Subcutaneous abdominal adipose tissue (tissue), 5 donors: ENCODE data around the gene PFAS.

Source experiments
- H3K27ac ChIP-seq: one replicate; pipeline ENCODE4 v1.7.0; 2013; ENCODE audit warnings: low read depth, mild to moderate bottlenecking, inconsistent platforms, low read length, moderate library complexity
- H3K27me3 ChIP-seq, 5 donors: one replicate each; pipeline ENCODE4 v1.7.0; 2013; ENCODE audit warnings: low read length in 5 of 5, inconsistent platforms in 1 of 5; ENCODE audit not compliant: control insufficient read depth in 5 of 5, insufficient read depth in 4 of 5
- H3K36me3 ChIP-seq, 5 donors: one replicate each; pipeline ENCODE4 v1.7.0; 2013; ENCODE audit warnings: low read length in 5 of 5; ENCODE audit not compliant: control insufficient read depth in 5 of 5, insufficient read depth in 5 of 5
- H3K4me1 ChIP-seq, 5 donors: one replicate each; pipeline ENCODE4 v1.7.0; 2013; ENCODE audit warnings: low read length in 5 of 5, mild to moderate bottlenecking in 3 of 5, moderate library complexity in 1 of 5; ENCODE audit not compliant: control insufficient read depth in 5 of 5, insufficient read depth in 5 of 5
- H3K4me3 ChIP-seq, 5 donors: one replicate each; pipeline ENCODE4 v1.7.0; 2013; ENCODE audit warnings: low read length in 5 of 5, low read depth in 1 of 5
- H3K9ac ChIP-seq, 5 donors: one replicate each; pipeline ENCODE4 v1.7.0; 2013; ENCODE audit warnings: low read length in 5 of 5, mild to moderate bottlenecking in 4 of 5, moderate library complexity in 3 of 5
- H3K9me3 ChIP-seq, 5 donors: one replicate each; pipeline ENCODE4 v1.7.0; 2013; ENCODE audit warnings: low read length in 5 of 5; ENCODE audit not compliant: control insufficient read depth in 5 of 5
- donor health status: healthy.
- donor health status: healthy.
- donor health status: healthy.
- donor health status: healthy.
- donor health status: healthy.

The PFAS gene

DNA sequence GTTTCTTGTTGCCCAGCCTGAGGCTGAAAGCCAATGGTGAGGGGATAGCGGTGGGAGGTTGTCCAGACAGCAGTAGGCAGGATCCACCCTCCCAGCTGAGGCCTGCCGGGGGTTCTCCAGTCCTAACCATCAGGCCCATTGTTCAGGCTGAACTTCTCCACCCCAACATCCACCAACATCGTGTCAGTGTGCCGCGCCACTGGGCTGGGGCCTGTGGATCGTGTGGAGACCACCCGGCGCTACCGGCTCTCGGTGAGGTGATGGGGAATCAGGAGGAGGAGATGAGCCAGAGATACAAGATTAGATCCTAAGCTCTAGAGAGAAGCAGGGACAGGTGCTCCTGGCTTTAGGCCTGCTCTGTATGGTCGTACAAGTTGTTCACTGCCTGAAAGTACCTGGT is 5.8 kb downstream of the PFAS start:
- Histone ChIP-seq H3K27me3 (no peaks in the 10 kb centered on the region), H3K9me3 (no peaks in the 10 kb centered on the region), H3K36me3 (peaks cover 2 to 48% (median 39%) of the 10 kb centered on the region in 5 donors), H3K9ac (no peak overlapping the region), H3K27ac (no peak overlapping the region), H3K4me3 (no peak overlapping the region), H3K4me1 (peaks cover 0 to 3% (median 2%) of the 10 kb centered on the region in 5 donors)

DNA sequence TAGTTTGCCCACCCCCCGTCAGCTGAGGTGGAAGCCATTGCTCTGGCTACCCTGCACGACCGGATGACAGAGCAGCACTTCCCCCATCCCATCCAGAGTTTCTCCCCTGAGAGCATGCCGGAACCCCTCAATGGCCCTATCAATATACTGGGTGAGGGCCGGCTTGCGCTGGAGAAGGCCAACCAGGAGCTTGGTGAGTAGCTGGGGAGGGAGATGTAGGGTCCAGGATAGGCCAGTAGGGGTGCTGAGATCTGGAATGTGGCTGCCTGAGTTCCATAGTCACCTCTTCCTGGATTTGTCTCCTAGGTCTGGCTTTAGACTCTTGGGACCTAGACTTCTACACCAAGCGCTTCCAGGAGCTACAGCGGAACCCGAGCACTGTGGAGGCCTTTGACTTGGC is 6.4 kb downstream of the PFAS start:
- Histone ChIP-seq H3K4me3 (no peak overlapping the region), H3K4me1 (no peaks in the 10 kb centered on the region), H3K36me3 (peaks cover 2 to 53% (median 43%) of the 10 kb centered on the region in 5 donors), H3K27ac (no peak overlapping the region), H3K27me3 (no peaks in the 10 kb centered on the region), H3K9me3 (no peaks in the 10 kb centered on the region), H3K9ac (no peak overlapping the region)

DNA sequence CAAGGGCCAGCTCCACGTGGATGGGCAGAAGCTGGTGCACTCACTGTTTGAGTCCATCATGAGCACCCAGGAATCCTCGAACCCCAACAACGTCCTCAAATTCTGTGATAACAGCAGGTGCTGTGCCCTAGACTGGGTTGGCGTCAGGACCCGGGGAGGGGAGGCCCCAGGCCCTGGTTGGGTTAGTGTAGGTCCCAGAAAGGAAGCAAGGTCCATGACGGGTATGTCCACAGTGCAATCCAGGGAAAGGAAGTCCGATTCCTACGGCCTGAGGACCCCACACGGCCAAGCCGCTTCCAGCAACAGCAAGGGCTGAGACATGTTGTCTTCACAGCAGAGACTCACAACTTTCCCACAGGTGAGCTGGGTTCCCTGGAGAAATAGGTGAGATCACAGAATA is 7.2 kb downstream of the PFAS start:
- H3K27ac ChIP-seq = no peak overlapping the region
- no peak overlapping the region for H3K9ac ChIP-seq
- H3K36me3 ChIP-seq = peaks cover 5 to 60% (median 43%) of the 10 kb centered on the region in 5 donors
- no peak overlapping the region for H3K4me3 ChIP-seq
- no peaks in the 10 kb centered on the region for H3K27me3 ChIP-seq
- H3K9me3 ChIP-seq = no peaks in the 10 kb centered on the region
- H3K4me1 ChIP-seq = no peaks in the 10 kb centered on the region

DNA sequence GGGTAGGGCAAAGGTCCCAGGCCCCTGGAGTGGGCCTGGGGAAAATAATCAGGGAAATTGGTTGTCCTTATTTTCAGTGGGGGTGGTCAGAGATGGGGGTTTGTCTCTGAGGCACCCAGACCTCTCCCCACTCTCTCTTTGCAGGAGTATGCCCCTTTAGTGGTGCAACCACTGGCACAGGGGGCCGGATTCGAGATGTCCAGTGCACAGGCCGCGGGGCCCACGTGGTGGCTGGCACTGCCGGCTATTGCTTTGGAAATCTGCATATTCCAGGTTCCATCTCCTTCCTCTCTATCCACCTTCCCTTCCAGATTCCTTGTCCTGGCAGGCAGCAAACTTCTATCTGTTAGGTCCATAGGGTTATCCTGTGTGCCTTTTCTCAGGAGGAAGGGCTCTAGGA is 7.6 kb downstream of the PFAS start:
- Histone ChIP-seq H3K36me3 (peaks cover 5 to 64% (median 47%) of the 10 kb centered on the region in 5 donors), H3K27ac (no peak overlapping the region), H3K4me3 (no peak overlapping the region), H3K4me1 (no peaks in the 10 kb centered on the region), H3K9me3 (no peaks in the 10 kb centered on the region), H3K27me3 (no peaks in the 10 kb centered on the region), H3K9ac (no peak overlapping the region)

- H3K9ac ChIP-seq = no peak overlapping the region
- no peak overlapping the region for H3K4me3 ChIP-seq
- no peaks in the 10 kb centered on the region for H3K27me3 ChIP-seq
- no peaks in the 10 kb centered on the region for H3K4me1 ChIP-seq
- H3K36me3 ChIP-seq = peaks cover 5 to 71% (median 55%) of the 10 kb centered on the region in 5 donors
- no peaks in the 10 kb centered on the region for H3K9me3 ChIP-seq
- no peak overlapping the region for H3K27ac ChIP-seq
These were observed 8.7 kb downstream of the PFAS start for GRCh38 chr17:8257801-8258200.

DNA sequence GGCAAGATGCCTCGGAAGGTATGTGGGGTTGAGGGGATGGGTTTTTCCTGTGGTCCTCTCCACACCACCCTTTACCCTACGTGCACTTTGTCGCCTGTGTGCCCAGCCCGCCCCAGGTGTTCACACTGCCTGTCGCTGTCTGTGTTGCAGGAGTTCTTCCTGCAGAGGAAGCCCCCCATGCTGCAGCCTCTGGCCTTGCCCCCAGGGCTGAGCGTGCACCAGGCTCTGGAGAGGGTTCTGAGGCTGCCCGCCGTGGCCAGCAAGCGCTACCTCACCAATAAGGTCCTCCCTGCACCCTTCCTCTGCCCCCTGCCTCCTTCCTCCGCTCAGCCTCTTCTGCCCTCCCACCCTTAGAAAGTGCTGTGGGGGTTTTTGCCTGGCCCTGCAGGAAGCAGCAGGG is 15.2 kb downstream of the PFAS start:
- Histone ChIP-seq H3K4me3 (no peak overlapping the region), H3K9ac (no peak overlapping the region), H3K36me3 (peaks cover 3 to 85% (median 73%) of the 10 kb centered on the region in 5 donors)

DNA sequence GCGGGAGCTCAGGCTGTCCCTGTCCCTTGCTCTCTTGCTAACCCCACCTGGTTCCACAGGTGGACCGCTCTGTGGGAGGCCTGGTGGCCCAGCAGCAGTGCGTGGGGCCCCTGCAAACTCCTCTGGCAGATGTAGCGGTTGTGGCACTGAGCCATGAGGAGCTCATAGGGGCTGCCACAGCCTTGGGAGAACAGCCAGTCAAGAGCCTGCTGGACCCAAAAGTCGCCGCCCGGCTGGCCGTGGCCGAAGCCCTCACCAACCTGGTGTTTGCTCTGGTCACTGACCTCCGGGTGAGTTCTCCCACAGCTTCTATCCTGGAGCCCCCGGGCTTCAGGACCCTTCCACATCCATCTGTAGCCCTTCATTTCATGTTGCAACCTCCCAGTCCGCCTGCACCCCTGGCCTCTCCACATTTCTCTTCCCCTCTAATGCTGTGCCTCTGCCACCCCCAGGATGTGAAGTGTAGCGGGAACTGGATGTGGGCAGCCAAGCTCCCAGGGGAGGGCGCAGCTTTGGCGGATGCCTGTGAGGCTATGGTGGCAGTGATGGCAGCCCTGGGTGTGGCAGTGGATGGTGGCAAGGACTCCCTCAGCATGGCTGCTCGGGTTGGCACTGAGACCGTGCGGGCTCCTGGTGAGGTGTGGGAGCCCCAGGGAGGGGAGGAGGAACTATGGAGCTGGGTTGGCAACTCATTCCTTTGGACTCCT is 15.9 kb downstream of the PFAS start:
- Histone ChIP-seq H3K36me3 (peaks cover 3 to 86% (median 76%) of the 10 kb centered on the region in 5 donors), H3K4me3 (no peak overlapping the region), H3K9me3 (no peaks in the 10 kb centered on the region), H3K27ac (no peak overlapping the region), H3K9ac (no peak overlapping the region), H3K4me1 (no peaks in the 10 kb centered on the region), H3K27me3 (no peaks in the 10 kb centered on the region)

More for the DNA sequence above, 15.2 kb downstream of the PFAS start:
- Histone ChIP-seq H3K27ac (no peak overlapping the region), H3K4me1 (no peaks in the 10 kb centered on the region), H3K9me3 (no peaks in the 10 kb centered on the region), H3K27me3 (no peaks in the 10 kb centered on the region)

DNA sequence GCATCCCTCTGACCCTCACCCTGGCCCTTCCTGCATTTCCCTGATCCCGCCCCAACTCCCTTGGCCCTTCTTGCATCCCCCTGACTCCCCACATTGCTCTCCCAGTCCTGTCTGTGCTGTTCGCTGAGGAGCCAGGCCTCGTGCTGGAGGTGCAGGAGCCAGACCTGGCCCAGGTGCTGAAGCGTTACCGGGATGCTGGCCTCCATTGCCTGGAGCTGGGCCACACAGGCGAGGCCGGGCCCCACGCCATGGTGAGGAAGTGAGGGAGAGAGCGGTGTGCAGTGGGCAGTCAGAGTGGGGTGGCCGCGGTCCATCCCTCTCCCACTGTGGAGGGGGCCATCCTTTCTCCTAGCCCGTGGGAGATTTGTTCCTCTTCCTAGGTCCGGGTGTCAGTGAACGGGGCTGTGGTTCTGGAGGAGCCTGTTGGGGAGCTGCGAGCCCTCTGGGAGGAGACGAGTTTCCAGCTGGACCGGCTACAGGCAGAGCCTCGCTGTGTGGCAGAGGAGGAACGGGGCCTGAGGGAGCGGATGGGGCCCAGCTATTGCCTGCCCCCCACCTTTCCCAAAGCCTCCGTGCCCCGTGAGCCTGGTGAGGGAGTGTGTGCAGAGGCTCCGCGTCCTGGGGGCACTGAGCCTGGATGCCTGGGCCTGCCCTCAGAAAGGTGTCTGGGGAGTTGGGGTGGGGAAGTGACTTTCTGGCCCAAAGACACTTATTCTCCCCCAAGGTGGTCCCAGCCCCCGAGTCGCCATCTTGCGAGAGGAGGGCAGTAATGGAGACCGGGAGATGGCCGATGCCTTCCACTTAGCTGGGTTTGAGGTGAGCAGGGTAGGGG is 17.8 kb downstream of the PFAS start:
- Histone ChIP-seq H3K9ac (no peak overlapping the region), H3K4me3 (no peak overlapping the region), H3K36me3 (peaks cover 0 to 75% (median 67%) of the 10 kb centered on the region in 5 donors), H3K9me3 (no peaks in the 10 kb centered on the region), H3K4me1 (no peaks in the 10 kb centered on the region), H3K27me3 (no peaks in the 10 kb centered on the region), H3K27ac (no peak overlapping the region)

- Histone ChIP-seq H3K27ac (no peak overlapping the region), H3K4me3 (no peak overlapping the region), H3K36me3 (peaks cover 0 to 71% (median 63%) of the 10 kb centered on the region in 5 donors)
These were observed 18.5 kb downstream of the PFAS start for GRCh38 chr17:8267480-8268147.

More at GRCh38 chr17:8267480-8268147, 18.5 kb downstream of the PFAS start:
- H3K9me3 ChIP-seq = no peaks in the 10 kb centered on the region
- H3K27me3 ChIP-seq = no peaks in the 10 kb centered on the region
- no peak overlapping the region for H3K9ac ChIP-seq
- H3K4me1 ChIP-seq = no peaks in the 10 kb centered on the region
